Measurements from ENCODE around the gene TLX1.

TLX1 gene

GRCh38 chr10:101130141-101130540 lies 959 bp upstream of the TLX1 start:
- no peak overlapping the region for H3K4me3 ChIP-seq (ENCODE audit: low read length, poor library complexity, severe bottlenecking)
- TF ChIP-seq CTCF (conservative IDR thresholded peaks at IDR 0.05; ENCODE audit: low read length) (no peak), EZH2phosphoT487 (IDR thresholded peaks at IDR 0.05; ENCODE audit: borderline replicate concordance) (no peak)
- no peaks in the 10 kb centered on the region for H3F3A ChIP-seq (ENCODE audit: low read depth)
- no peaks in the 10 kb centered on the region for H3K4me1 ChIP-seq (ENCODE audit: insufficient read depth, low read length, poor library complexity, severe bottlenecking)
- no peaks in the 10 kb centered on the region for H3K9me3 ChIP-seq (ENCODE audit: insufficient read depth, low read depth, low read length)
- H3K79me2 ChIP-seq (ENCODE audit: insufficient read depth, low read length), result no peaks in the 10 kb centered on the region
- no peaks in the 10 kb centered on the region for H3K27me3 ChIP-seq (ENCODE audit: insufficient read depth, low read length, poor library complexity, severe bottlenecking)
- H3K9me2 ChIP-seq (replicated peaks; ENCODE audit: low read depth, low read length), result no peaks in the 10 kb centered on the region
- H3K36me3 ChIP-seq (ENCODE audit: insufficient read depth, low read length), result no peaks in the 10 kb centered on the region
- no peak overlapping the region for H3K9ac ChIP-seq (ENCODE audit: low read depth, low read length, poor library complexity, severe bottlenecking)
- H2AFZ ChIP-seq (ENCODE audit: low read length), result no peak overlapping the region
- no peaks in the 10 kb centered on the region for H4K20me1 ChIP-seq (ENCODE audit: insufficient read depth, low read length, poor library complexity, severe bottlenecking)
- no peak overlapping the region for H3K4me2 ChIP-seq (ENCODE audit: low read depth, low read length, poor library complexity, severe bottlenecking)

DNA sequence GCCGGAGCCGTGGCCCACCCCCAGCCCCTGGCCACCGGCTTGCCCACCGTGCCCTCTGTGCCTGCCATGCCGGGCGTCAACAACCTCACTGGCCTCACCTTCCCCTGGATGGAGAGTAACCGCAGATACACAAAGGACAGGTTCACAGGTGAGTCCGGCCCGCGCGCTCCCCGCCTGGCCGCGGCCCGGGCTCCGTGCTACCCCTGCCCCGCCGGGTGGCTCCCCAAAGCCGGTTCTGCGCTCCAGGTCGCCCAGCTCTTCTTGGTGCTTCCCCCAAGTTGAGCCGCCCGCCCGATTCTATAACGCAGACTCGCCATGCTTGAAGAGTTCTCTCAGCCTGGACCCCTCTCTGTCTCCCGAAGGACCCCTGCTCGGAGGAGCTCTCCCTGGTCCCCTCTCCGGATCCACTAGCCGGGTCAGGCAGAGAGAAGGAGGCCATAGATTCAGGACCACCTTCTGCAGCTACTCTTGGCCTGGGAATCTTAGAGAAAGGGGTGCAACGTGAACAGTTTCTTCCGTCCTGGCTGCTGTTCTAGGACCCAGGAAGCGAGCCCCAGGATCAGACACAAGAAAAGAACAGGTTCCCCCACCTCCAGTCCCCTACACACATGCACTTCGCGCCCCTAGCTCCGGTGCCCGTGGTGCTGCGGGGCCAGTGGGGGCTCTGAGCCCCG lies 999 bp downstream of the TLX1 start:
- Histone ChIP-seq H2AFZ (ENCODE audit: low read length) (no peak overlapping the region), H3K4me3 (ENCODE audit: low read length, poor library complexity, severe bottlenecking) (no peak overlapping the region), H4K20me1 (ENCODE audit: insufficient read depth, low read length, poor library complexity, severe bottlenecking) (no peaks in the 10 kb centered on the region)

DNA sequence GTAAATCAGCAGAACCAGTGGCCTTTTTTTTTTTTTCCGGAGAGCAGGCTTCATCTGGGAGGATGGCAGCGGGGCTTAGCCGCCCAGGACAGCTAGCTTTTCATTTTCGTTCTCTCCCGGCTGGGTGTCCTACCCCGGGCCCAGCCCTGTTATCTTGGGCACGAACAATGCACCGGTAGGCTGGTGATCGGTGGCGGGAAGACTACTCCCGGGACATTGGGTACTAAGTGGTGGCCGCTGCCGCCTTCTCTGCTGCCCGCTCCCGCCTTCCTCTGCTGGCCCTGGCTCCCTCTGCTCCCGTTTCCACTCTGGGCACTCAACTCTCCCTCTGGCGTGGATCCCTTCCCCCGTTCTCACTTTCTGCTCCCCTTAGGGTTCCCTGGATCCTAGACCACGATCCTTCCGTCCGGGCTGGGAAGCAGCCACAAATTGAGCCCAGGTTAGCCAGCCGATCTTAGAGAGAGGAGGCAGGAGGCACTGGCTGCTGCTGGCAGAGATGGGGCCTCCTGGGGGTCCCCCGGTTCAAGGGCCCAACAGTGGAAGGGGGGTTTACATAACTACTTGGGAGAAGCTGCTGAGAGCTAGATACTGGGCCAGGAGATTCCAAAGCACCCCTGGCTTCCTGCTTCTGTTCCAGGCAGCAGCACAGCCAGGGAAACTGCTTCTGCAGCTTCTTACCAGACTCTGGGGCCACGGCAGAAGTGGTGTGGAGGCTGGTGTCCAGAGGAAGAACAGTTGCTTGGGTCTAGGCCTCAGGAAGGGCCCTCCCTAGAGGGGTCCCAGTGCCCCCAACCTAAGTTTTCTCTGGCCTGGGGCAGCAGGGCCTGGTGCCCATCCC lies 1.8 kb downstream of the TLX1 start:
- H3K9ac ChIP-seq (ENCODE audit: low read depth, low read length, poor library complexity, severe bottlenecking), result no peak overlapping the region
- no peaks in the 10 kb centered on the region for H4K20me1 ChIP-seq (ENCODE audit: insufficient read depth, low read length, poor library complexity, severe bottlenecking)
- no peak overlapping the region for H2AFZ ChIP-seq (ENCODE audit: low read length)
- no peaks in the 10 kb centered on the region for H3K79me2 ChIP-seq (ENCODE audit: insufficient read depth, low read length)
- H3K36me3 ChIP-seq (ENCODE audit: insufficient read depth, low read length), result no peaks in the 10 kb centered on the region
- no peak overlapping the region for H3K4me2 ChIP-seq (ENCODE audit: low read depth, low read length, poor library complexity, severe bottlenecking)
- no peaks in the 10 kb centered on the region for H3K9me2 ChIP-seq (replicated peaks; ENCODE audit: low read depth, low read length)
- H3F3A ChIP-seq (ENCODE audit: low read depth), result no peaks in the 10 kb centered on the region
- no peak for TF ChIP-seq EZH2phosphoT487 (IDR thresholded peaks at IDR 0.05; ENCODE audit: borderline replicate concordance)
- no peak for TF ChIP-seq CTCF (conservative IDR thresholded peaks at IDR 0.05; ENCODE audit: low read length)
- no peaks in the 10 kb centered on the region for H3K9me3 ChIP-seq (ENCODE audit: insufficient read depth, low read depth, low read length)
- H3K4me1 ChIP-seq (ENCODE audit: insufficient read depth, low read length, poor library complexity, severe bottlenecking), result peaks cover 9% of the 10 kb centered on the region
- no peaks in the 10 kb centered on the region for H3K27me3 ChIP-seq (ENCODE audit: insufficient read depth, low read length, poor library complexity, severe bottlenecking)
- no peak overlapping the region for H3K4me3 ChIP-seq (ENCODE audit: low read length, poor library complexity, severe bottlenecking)

More for the DNA sequence above, 999 bp downstream of the TLX1 start:
- Histone ChIP-seq H3K27me3 (ENCODE audit: insufficient read depth, low read length, poor library complexity, severe bottlenecking) (no peaks in the 10 kb centered on the region), H3K9me3 (ENCODE audit: insufficient read depth, low read depth, low read length) (no peaks in the 10 kb centered on the region), H3K9ac (ENCODE audit: low read depth, low read length, poor library complexity, severe bottlenecking) (no peak overlapping the region), H3K36me3 (ENCODE audit: insufficient read depth, low read length) (no peaks in the 10 kb centered on the region), H3K4me1 (ENCODE audit: insufficient read depth, low read length, poor library complexity, severe bottlenecking) (peaks cover 9% of the 10 kb centered on the region), H3K4me2 (ENCODE audit: low read depth, low read length, poor library complexity, severe bottlenecking) (no peak overlapping the region), H3K79me2 (ENCODE audit: insufficient read depth, low read length) (no peaks in the 10 kb centered on the region), H3K9me2 (replicated peaks; ENCODE audit: low read depth, low read length) (no peaks in the 10 kb centered on the region), H3F3A (ENCODE audit: low read depth) (no peaks in the 10 kb centered on the region)
- TF ChIP-seq EZH2phosphoT487 (IDR thresholded peaks at IDR 0.05; ENCODE audit: borderline replicate concordance) (no peak), CTCF (conservative IDR thresholded peaks at IDR 0.05; ENCODE audit: low read length) (no peak)
